Effector memory CD4-positive, alpha-beta T cell (primary cell): ENCODE data around the gene CAD.

Source experiments
- DNase-seq, 3 donors: peaks; one replicate each; pipeline ENCODE4 v3.0.0-alpha.2; 2020
- H3K27ac ChIP-seq: 2 replicates; pipeline ENCODE4 v1.7.0; 2013; ENCODE audit warnings: mild to moderate bottlenecking, low read length, moderate library complexity; ENCODE audit not compliant: insufficient read depth, poor library complexity, severe bottlenecking
- H3K27me3 ChIP-seq: replicated peaks from 2 replicates; pipeline ENCODE4 v1.7.0; 2013; ENCODE audit warnings: mild to moderate bottlenecking, low read length; ENCODE audit not compliant: insufficient read depth, control insufficient read depth, poor library complexity, severe bottlenecking
- H3K36me3 ChIP-seq: 2 replicates; pipeline ENCODE4 v1.7.0; 2013; ENCODE audit warnings: mild to moderate bottlenecking, low read length, moderate library complexity; ENCODE audit not compliant: control insufficient read depth, insufficient read depth
- H3K4me1 ChIP-seq: 2 replicates; pipeline ENCODE4 v1.7.0; 2013; ENCODE audit warnings: low read length, mild to moderate bottlenecking; ENCODE audit not compliant: control insufficient read depth, insufficient read depth, poor library complexity, severe bottlenecking
- H3K4me3 ChIP-seq: 2 replicates; pipeline ENCODE4 v1.7.0; 2013; ENCODE audit warnings: low read length, low read depth, mild to moderate bottlenecking; ENCODE audit not compliant: insufficient read depth, poor library complexity, severe bottlenecking
- H3K9me3 ChIP-seq: 2 replicates; pipeline ENCODE4 v1.7.0; 2013; ENCODE audit warnings: mild to moderate bottlenecking, low read length, moderate library complexity; ENCODE audit not compliant: control insufficient read depth

The CAD gene

DNA sequence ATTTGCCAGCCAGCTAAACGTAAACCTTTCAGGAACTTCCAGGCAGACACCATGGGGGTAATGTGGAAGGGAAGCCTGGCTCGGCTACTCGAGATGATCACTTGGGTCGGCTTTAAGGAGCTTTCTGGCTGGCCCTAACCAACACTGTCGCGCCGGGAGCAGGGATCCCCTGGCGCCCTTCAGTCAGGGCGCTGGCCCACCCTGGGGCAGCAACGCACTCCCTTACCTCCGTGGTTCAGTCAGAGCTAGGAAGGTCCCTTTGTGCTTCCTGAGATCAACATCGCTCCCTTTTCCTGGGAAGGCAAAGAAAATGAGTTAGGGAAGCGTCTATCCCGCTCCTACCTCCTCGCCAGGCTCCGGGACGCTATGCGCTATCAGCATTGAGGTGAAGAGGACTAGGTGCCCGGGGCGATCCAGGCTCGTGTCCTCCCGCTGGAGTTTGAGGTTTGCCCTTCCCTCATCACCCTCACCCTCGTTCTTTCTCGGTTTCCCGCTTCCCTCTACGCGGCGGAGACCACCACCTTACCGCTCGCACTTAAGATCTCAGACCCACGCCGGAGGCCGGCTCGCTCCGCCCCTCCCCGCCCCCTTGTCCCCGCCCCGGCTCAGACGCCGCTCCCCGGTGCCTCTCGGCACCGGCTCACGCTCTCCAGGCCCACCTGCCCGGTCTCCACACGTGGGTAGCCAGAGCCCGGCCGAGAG lies 5.8 kb upstream of the CAD start:
- Histone ChIP-seq H3K27ac (peak overlapping the region; percentile 99), H3K27me3 (no peaks in the 10 kb centered on the region), H3K4me3 (peak overlapping the region; percentile 90), H3K36me3 (peaks cover 13% of the 10 kb centered on the region), H3K4me1 (peaks cover 16% of the 10 kb centered on the region), H3K9me3 (no peaks in the 10 kb centered on the region)
- no peak for DNase-seq

DNA sequence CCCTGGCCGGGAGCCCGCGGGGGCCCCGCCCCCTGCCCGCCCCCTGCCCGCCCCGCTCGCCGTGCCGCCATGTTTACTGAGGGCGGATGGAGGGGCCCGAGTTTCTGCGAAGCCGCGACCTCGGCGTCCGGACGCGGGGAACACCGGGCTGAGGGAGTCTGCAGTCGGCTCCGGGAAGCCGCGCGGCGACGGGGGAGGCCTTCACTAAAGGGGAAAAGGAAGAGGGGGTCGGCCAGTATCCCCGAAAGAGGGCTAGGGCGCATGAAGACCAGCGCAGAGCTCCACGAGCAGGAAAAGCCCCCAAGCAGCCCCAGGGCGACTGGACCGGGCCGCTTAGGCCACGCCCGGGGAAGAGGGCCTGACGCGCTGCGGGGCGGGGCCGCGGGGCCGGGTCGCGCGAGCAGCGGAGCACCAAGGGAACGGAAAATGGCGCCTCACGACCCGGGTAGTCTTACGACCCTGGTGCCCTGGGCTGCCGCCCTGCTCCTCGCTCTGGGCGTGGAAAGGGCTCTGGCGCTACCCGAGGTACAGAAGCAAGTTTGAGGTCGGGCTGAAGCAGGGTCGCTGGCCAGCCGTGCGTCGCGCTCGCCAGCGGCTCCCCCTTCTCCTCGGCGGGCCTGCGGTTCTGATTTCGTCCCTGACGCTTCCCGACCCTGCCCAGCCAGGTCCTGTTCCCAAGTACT lies 5.1 kb upstream of the CAD start, which contains the start of the genes ATRAID and SLC5A6:
ATRAID (plus strand) TSS at position 99 of the 683 bp plus-strand sequence; CDS start at position 427, 328 bp downstream.
SLC5A6 (minus strand) TSS at position 326 of the 683 bp plus-strand sequence. CDS start 4,618 bp downstream, outside the sequence.
- peak within 1 kb of the TSS; percentile 90 for H3K4me3 ChIP-seq
- H3K27ac ChIP-seq: peak within 1 kb of the TSS; percentile 99
- H3K27me3 ChIP-seq: no peaks in the 10 kb centered on the region
- peaks cover 16% of the 10 kb centered on the region for H3K4me1 ChIP-seq
- H3K9me3 ChIP-seq: no peaks in the 10 kb centered on the region
- peak; percentile 70 to 82 (median 82) for DNase-seq
- H3K36me3 ChIP-seq: peaks cover 7% of the 10 kb centered on the region

DNA sequence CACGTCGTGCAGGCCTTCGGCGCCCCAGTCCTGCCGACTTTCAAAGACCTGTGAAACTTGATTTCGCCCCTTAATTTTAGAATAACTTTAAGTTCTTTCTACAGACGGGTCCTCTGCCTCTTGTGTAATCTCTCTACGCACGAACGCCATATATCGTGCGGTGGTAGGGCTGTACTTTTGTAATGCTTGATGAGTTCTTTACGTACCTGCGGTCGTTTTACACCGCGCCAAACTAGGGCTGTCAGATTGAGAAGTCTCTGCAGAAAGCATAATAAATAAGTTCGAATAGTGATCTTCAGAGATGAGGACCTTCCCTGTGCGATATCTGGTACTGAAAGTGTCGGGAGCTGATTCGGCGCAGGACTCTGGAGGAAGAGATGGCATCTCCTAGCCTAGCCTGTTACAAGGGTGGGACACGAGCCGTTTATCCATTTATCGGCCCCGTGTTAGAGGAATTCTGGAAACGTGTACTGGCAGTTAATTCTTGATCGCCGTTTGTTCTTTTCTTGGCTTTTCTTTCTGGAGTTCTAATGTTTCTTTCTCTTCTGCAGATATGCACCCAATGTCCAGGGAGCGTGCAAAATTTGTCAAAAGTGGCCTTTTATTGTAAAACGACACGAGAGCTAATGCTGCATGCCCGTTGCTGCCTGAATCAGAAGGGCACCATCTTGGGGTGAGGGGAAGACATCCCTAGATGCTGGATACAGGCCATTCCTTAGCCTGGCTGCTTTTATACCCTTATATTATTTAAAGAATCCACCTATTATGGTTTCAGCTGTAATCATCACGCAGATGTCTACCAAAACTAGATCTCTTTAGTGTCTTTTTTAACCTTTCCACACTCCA lies 4.3 kb upstream of the CAD start:
- no peaks in the 10 kb centered on the region for H3K36me3 ChIP-seq
- peak overlapping the region; percentile 99 for H3K27ac ChIP-seq
- peak; percentile 27 to 45 (median 38) for DNase-seq
- no peaks in the 10 kb centered on the region for H3K9me3 ChIP-seq
- peaks cover 19% of the 10 kb centered on the region for H3K4me1 ChIP-seq
- peak overlapping the region; percentile 90 for H3K4me3 ChIP-seq
- no peaks in the 10 kb centered on the region for H3K27me3 ChIP-seq

DNA sequence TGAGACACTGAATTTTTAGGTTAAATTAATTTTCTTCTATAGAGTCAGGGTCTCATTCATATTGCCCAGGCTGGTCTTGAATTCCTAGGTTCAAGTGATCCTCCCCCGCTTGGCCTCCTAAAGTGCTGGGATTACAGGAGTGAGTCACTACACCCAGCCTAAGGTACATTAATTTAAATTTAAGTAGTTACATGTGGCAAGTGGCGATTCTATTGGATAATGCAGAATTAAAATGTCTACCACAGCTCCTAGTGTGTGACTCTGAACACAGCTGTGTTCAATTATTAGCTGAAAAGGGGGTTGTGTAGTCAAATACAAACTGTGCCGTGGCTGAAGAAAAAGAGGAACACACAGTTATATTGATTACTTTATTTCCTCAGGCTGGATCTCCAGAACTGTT lies 2.2 kb upstream of the CAD start:
- Histone ChIP-seq H3K9me3 (no peaks in the 10 kb centered on the region), H3K4me1 (peaks cover 24% of the 10 kb centered on the region), H3K4me3 (no peak overlapping the region), H3K36me3 (no peaks in the 10 kb centered on the region), H3K27me3 (no peaks in the 10 kb centered on the region), H3K27ac (no peak overlapping the region)
- DNase-seq: no peak

DNA sequence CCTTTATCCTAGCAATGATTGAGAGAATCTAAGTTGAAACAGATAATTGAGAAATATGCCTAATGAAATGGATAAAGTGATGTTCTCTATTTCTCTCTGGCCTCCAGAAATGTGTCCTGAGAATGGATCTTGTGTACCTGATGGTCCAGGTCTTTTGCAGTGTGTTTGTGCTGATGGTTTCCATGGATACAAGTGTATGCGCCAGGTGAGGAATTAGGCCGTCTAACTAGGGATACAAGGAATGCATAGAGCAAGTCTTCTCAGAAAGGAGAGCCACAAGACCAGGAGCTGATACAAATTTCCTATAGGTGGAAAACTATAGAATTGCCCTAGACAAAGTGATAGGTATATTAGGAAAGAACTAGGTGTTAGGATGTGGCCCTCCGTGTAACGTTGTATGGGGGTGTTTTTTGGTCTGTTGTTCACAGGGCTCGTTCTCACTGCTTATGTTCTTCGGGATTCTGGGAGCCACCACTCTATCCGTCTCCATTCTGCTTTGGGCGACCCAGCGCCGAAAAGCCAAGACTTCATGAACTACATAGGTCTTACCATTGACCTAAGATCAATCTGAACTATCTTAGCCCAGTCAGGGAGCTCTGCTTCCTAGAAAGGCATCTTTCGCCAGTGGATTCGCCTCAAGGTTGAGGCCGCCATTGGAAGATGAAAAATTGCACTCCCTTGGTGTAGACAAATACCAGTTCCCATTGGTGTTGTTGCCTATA lies 592 bp upstream of the CAD start:
- Histone ChIP-seq H3K4me3 (peak overlapping the region; percentile 76), H3K27ac (peak overlapping the region; percentile 67), H3K36me3 (no peaks in the 10 kb centered on the region), H3K4me1 (peaks cover 18% of the 10 kb centered on the region), H3K27me3 (no peaks in the 10 kb centered on the region), H3K9me3 (no peaks in the 10 kb centered on the region)
- DNase-seq: no peak

DNA sequence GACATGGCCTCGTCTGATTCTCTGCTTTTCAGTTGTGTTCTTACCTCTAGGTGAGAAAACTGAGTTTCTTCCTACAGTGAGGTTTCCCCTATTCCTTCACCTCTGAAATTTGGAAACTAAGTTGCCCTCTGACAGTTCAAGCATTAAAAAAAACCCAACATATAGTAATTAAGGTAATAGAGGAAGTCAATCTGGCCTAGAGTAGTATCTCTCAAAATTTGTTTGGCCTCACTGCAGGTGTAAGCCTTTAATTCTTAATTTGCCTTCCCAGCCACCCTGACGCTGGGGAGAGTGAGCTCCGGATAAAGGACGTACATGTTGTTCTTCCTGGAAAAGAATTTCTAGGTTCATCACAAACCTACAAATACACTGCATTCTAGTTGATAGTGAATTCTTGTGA lies 1.4 kb downstream of the CAD start:
- Histone ChIP-seq H3K4me3 (no peak overlapping the region), H3K4me1 (peaks cover 8% of the 10 kb centered on the region), H3K27ac (no peak overlapping the region), H3K9me3 (no peaks in the 10 kb centered on the region), H3K36me3 (peaks cover 14% of the 10 kb centered on the region), H3K27me3 (no peaks in the 10 kb centered on the region)
- no peak for DNase-seq

DNA sequence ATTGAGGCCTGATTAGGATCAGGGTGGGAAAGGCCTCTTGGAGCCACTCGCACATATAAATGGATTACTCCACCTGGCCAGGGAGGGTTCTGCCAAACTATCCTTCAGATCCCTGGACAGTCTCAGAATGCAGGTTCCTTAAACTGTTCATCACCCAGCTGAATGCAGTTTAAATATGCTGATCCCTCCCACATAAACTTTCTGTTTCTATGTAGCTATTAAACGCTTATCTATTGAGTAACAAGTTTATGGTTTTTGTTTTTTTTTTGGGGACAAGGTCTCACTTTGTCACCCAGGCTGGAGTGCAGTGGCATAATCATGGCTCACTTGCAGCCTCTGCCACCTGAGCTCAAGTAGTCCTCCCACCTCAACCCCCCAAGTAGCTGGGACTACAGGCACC lies 1.9 kb downstream of the CAD start:
- no peaks in the 10 kb centered on the region for H3K27me3 ChIP-seq
- no peak overlapping the region for H3K4me3 ChIP-seq
- no peaks in the 10 kb centered on the region for H3K9me3 ChIP-seq
- peaks cover 8% of the 10 kb centered on the region for H3K4me1 ChIP-seq
- DNase-seq: no peak
- no peak overlapping the region for H3K27ac ChIP-seq
- H3K36me3 ChIP-seq: peaks cover 19% of the 10 kb centered on the region

DNA sequence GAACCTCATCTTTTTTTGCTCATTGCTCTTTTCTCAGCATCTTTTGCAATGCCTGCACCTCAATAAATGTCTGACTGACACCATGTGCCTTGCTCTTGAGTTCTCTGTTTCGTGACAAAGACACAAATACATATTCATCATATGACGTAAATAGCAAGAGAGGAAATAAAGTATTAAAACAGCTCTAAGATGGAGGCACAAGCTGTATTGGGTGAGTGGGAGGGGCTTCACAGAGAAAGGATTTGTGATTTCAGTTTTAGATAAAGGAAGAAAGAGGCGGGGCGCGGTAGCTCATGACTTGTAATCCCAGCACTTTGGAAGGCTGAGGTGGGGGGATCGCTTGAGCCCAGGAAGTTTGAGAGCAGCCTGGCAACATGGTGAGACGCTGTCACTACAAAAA lies 2.9 kb downstream of the CAD start:
- no peak overlapping the region for H3K4me3 ChIP-seq
- H3K36me3 ChIP-seq: peaks cover 29% of the 10 kb centered on the region
- DNase-seq: no peak

DNA sequence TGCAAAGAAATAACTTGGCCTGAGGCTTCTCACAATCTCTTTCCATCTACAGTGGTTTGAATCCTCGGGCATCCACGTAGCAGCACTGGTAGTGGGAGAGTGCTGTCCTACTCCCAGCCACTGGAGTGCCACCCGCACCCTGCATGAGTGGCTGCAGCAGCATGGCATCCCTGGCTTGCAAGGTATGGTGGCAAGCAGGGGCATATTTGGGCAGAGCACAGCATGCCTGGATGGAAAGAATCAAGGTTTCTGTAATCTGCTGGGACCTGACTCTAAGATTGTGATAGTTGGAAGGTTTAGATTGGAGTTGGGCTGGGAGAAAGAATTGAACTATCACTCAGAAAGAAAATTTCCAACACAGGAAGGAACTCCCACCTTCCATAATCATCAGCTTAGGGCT lies 4.0 kb downstream of the CAD start:
- no peak for DNase-seq
- Histone ChIP-seq H3K36me3 (peaks cover 37% of the 10 kb centered on the region), H3K27ac (no peak overlapping the region)

More for the DNA sequence above, 2.9 kb downstream of the CAD start:
- Histone ChIP-seq H3K27ac (no peak overlapping the region), H3K9me3 (no peaks in the 10 kb centered on the region), H3K4me1 (peaks cover 8% of the 10 kb centered on the region), H3K27me3 (no peaks in the 10 kb centered on the region)

More for the DNA sequence above, 4.0 kb downstream of the CAD start:
- H3K4me1 ChIP-seq: peaks cover 8% of the 10 kb centered on the region
- no peak overlapping the region for H3K4me3 ChIP-seq
- no peaks in the 10 kb centered on the region for H3K9me3 ChIP-seq
- no peaks in the 10 kb centered on the region for H3K27me3 ChIP-seq
